GM10266 (cell line): ENCODE results near the gene RPL36A.

Experiments
- DNase-seq: peaks from one replicate; pipeline ENCODE4 v3.0.0; 2012; ENCODE audit errors: extremely low spot score
- TF ChIP-seq, protein P1 (sequence below): IDR thresholded peaks from 2 replicates; pipeline ENCODE4 v1.5.1; 2012; ENCODE audit warnings: mild to moderate bottlenecking, low read depth; ENCODE audit not compliant: control insufficient read depth, insufficient read depth; ENCODE audit errors: missing control alignments

The RPL36A gene

DNA sequence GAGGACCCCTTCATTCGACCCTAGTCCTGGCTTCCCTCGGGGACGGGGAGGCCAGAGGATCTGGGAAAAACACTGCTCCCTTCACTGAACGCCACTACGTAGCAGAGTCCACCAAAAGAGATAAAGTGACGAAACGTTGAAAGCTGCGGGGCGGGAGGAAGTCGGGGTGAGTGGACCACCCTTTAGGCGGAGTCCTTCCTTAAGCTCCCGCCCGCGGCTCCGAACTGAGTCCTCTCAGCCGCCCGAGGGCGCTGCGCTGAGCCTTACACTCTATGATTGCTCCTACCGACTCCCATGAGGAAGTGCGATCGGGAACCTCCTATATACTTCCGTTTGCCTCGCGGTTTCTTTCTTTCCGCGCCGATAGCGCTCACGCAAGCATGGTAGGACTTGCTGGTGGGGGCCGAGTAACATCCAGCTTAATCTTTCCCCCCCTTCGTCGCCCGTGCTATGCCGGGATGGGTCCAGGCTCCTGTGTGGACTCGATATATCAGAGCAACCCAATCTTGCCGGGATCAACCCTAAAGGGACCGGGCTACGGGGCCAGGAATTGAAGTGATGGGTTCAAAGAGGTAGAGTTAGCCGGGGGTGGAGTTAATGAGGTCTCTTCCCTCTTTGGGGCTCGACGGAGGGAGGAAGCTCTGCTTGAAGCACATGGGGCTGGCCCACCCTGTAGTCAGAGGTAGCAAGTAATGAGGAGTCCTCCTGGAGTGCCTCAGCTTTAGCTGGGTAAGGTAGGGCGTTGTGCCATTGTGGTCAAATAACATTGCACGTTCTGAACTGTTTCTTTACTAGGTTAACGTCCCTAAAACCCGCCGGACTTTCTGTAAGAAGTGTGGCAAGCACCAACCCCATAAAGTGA lies at the start of gene RPL36A:
RPL36A (plus strand) TSS at position 348 of the 862 bp plus-strand sequence; CDS start at position 381, 33 bp downstream.
- peak; percentile 65 for DNase-seq
- TF ChIP-seq, protein P1, sequence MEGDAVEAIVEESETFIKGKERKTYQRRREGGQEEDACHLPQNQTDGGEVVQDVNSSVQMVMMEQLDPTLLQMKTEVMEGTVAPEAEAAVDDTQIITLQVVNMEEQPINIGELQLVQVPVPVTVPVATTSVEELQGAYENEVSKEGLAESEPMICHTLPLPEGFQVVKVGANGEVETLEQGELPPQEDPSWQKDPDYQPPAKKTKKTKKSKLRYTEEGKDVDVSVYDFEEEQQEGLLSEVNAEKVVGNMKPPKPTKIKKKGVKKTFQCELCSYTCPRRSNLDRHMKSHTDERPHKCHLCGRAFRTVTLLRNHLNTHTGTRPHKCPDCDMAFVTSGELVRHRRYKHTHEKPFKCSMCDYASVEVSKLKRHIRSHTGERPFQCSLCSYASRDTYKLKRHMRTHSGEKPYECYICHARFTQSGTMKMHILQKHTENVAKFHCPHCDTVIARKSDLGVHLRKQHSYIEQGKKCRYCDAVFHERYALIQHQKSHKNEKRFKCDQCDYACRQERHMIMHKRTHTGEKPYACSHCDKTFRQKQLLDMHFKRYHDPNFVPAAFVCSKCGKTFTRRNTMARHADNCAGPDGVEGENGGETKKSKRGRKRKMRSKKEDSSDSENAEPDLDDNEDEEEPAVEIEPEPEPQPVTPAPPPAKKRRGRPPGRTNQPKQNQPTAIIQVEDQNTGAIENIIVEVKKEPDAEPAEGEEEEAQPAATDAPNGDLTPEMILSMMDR, result peak; percentile 65

DNA sequence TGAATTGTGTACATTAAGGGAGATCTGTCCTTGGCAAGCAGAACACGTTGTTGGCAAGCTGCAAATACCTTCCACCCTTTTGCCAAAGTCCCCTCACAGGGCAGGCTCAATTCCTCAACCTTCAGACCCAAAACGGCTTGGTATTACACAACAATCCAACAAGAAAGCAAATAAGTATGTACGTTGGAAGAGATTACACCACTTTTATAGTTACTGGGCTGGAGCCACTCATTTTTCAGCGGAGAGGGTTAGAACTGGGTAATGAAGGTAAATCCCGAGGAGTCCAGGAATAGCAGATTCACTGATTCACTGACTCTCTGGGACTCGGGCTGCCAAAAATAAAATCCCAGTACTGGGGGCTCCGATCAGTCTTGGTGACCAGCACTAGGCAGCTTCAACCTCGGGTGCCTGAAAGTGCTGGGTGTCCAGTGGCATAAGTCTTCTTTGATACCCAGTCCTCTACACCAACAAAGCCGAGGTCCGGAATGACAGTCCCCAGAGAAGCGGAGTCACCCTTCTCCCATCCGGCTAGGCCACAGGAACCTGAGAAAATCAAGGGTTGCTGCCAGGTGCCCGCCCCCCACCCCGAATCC lies 42.9 kb upstream of the RPL36A start:
- DNase-seq, result peak; percentile 5
- TF ChIP-seq, protein P1, result no peak

DNA sequence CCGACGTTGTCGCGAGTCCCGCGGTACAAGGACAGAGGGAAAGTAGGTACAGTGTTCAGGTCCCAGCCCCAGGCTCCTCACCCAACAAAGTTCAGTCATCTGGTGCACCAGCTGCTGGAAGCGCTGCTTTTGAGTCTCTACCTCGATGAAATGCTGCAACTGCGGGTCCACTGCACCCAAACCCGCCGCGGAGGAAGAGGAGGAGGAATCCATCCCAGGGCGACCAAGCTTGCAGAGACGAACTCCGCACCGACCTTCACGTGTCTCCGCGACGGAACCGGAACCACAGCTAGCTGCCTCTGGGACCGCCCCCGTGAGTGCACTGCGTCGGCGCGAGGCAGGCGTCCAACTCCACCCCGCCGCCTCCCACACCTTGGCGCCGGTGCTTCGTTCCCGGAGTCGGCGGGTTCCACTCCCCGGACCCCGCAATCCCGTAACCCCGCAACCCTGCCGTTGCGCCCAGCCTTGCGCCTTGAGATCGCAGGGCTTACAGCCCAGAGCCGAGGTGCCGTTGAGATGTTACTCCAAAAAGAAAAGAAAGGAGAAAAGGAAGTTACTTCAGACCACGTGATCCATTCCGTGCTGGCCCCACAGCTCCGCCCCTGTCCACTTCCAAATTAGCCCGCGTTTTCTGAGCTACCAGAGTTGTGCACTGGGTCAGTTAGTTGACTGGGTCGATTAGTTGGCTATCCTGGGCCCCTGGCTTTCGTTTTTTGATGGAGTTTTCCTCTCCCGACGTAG lies 42.2 kb upstream of the RPL36A start, which contains the start of gene TIMM8A:
TIMM8A (minus strand) TSS at position 291 of the 741 bp plus-strand sequence; CDS start at position 213, 78 bp downstream.
- DNase-seq, result peak; percentile 73
- TF ChIP-seq, protein P1, result no peak

DNA sequence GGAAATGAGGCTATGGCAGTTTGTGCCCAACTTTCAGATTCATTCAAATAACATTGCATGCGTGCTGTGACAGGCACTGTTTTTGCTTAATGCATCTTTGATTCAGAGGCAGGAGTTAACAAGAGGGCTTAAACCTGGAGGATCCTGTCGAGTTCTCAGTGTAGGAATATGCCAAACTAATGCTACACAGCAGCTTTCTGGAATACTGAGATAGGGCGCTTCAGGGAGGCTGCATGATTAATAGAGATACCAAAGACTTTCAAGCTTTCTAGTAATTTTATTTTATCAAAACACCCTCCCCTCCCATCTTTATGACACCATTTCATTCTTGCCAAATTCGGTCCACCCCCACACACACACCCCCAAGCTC lies 41.6 kb upstream of the RPL36A start:
- no peak for DNase-seq
- TF ChIP-seq, protein P1, result no peak

DNA sequence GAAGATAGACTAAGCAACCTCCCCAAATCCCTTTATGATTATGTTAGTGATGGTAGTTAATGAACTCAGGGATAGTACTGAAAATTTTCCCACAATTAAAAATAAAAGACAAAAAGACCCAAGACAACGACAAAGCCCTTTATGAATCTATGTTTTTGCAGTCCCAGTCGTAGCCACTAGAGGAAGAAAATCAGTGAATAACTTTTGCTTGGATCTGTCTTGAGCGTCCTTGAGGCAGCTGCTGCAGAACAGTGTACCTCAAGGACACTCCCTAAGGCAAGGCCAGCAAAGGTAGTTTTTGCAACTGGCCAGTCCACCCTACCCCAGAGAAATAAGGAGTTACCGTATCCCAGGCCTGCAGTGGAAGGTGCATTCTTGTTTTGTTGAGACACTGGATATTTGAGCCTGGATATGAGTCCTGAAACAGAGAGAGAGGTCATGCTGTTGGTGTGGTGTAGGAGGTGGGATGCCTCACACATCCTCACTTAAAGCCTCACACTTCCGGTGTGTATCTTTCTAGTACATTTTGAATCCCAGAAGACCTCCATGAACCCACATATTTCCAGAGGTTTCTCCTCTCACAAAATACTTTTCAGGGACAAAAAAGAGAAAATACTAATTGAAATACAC lies 33.5 kb upstream of the RPL36A start:
- TF ChIP-seq, protein P1, result no peak
- DNase-seq, result no peak

DNA sequence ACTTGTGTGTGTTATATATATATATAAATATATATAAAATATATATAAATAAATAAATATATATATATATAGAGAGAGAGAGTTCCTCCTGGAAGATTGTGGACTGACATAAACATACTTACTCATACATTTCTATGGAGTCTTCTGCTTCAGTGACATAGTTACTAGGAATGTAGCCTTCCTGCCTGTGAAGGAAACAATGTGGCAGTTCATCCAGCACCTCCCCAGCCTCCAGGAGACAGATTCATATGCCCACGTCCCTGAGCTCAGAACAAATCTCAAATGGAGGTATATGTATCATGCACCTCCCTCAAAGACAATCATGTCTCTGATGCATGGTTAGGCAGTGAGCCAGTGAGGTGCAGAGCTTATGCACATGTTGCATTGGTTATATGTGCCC lies 30.8 kb upstream of the RPL36A start:
- no peak for DNase-seq
- TF ChIP-seq, protein P1, result no peak

DNA sequence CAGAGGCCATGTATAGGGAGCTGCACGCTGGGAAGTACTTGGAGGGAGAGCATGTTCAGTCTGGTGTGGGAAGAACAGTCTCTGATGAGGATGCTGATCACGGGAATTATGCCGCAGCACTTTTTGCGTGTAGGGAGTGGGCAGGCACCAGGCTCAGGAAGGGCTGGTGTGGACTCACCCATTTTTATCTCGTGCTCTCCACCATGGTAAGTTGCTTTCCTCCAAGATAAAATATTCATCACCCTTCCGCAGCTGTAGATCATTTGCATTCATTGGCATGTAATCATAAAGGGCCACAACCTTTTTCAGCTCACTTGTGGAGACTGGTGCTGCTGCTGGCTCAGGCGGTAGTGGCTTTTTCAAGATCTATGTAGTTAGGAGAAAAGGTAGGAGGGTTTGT lies 30.4 kb upstream of the RPL36A start:
- TF ChIP-seq, protein P1, result no peak
- no peak for DNase-seq
